GM21717 (cell line): Measurements from ENCODE around the gene BMP7.

Experiments used
- ATAC-seq: cut with Tn5 transposase; IDR thresholded peaks from one replicate; pipeline ENCODE4 v1.9.1; 2021; ENCODE audit warnings: mild to moderate bottlenecking, moderate library complexity; ENCODE audit not compliant: unreplicated experiment

BMP7 gene

GRCh38 chr20:57266291-57267157 is at the start of gene BMP7:
Gene BMP7 (minus strand): TSS chr20:57266641. CDS start chr20:57266122, 519 bp downstream.
- ATAC-seq, result no peak

GRCh38 chr20:57315976-57316480 is 49.6 kb upstream of the BMP7 start:
- no peak for ATAC-seq

- no peak for ATAC-seq
These were observed 48.9 kb upstream of the BMP7 start for GRCh38 chr20:57315083-57315975.

- ATAC-seq, result no peak
These were observed 47.5 kb upstream of the BMP7 start for GRCh38 chr20:57313951-57314350.

GRCh38 chr20:57313230-57313629 is 46.8 kb upstream of the BMP7 start:
- ATAC-seq, result no peak

GRCh38 chr20:57312138-57312537 is 45.7 kb upstream of the BMP7 start:
- no peak for ATAC-seq

- no peak for ATAC-seq
These were observed 44.5 kb upstream of the BMP7 start for GRCh38 chr20:57310821-57311514.

- ATAC-seq, result no peak
These were observed 43.2 kb upstream of the BMP7 start for GRCh38 chr20:57309544-57310115.

- no peak for ATAC-seq
These were observed 42.2 kb upstream of the BMP7 start for GRCh38 chr20:57308451-57309271.

GRCh38 chr20:57306747-57307146 is 40.3 kb upstream of the BMP7 start:
- no peak for ATAC-seq

GRCh38 chr20:57301026-57301425 is 34.6 kb upstream of the BMP7 start:
- no peak for ATAC-seq

GRCh38 chr20:57298457-57298856 is 32.0 kb upstream of the BMP7 start:
- no peak for ATAC-seq

- no peak for ATAC-seq
These were observed 28.1 kb upstream of the BMP7 start for GRCh38 chr20:57294550-57294949.

GRCh38 chr20:57293995-57294394 is 27.6 kb upstream of the BMP7 start:
- ATAC-seq, result no peak

GRCh38 chr20:57292611-57293010 is 26.2 kb upstream of the BMP7 start:
- ATAC-seq, result no peak

GRCh38 chr20:57291694-57292093 is 25.3 kb upstream of the BMP7 start:
- ATAC-seq, result no peak

- no peak for ATAC-seq
These were observed 24.6 kb upstream of the BMP7 start for GRCh38 chr20:57291003-57291402.

- no peak for ATAC-seq
These were observed 23.7 kb upstream of the BMP7 start for GRCh38 chr20:57290178-57290484.

GRCh38 chr20:57289391-57290177 is 23.1 kb upstream of the BMP7 start:
- ATAC-seq, result no peak
